Ovary (tissue), 9 donors: ENCODE data around the gene CTNND2. TPM values are rescaled to one million over a fixed set of nuclear protein-coding genes. Genes with fewer than 3 reads are reported as not detected.
"Not testable (repeated sequence)": the region's sequence is repeated elsewhere in the genome, so short reads cannot be mapped to it uniquely, and the experiment has no call there.

Experiments used
- DNase-seq, 5 donors: peaks; one replicate each; pipeline ENCODE4 v3.0.0-alpha.2; 2019 to 2020
- H3K27ac ChIP-seq, 2 donors: fragments of 200-600 bp; one replicate each; pipeline versions ENCODE4 v1.5.1 to v1.8.0; 2019 to 2022
- H3K27me3 ChIP-seq: fragments of 200-600 bp; one replicate; pipeline ENCODE4 v1.8.0; 2022
- H3K36me3 ChIP-seq: fragments of 200-600 bp; sonication (generic); one replicate; pipeline ENCODE4 v1.5.1; 2019
- H3K4me1 ChIP-seq: one replicate; pipeline ENCODE4 v1.8.1; 2013; ENCODE audit warnings: mild to moderate bottlenecking, moderate library complexity; ENCODE audit not compliant: insufficient read depth
- H3K4me3 ChIP-seq: fragments of 200-600 bp; sonication (generic); one replicate; pipeline ENCODE4 v1.5.1; 2017
- H3K9me3 ChIP-seq, 2 donors: fragments of 200-600 bp in 1 of 2; sonication (generic) in 1 of 2; one replicate each; pipeline versions ENCODE4 v1.5.1 to v1.8.1; 2013 to 2019; ENCODE audit warnings: mild to moderate bottlenecking in 1 of 2, moderate library complexity in 1 of 2
- EP300 ChIP-seq: sonication (generic); formaldehyde crosslinking; IDR thresholded peaks from one replicate; pipeline ENCODE4 v1.6.1; 2017; ENCODE audit warnings: antibody characterized with exemption
- POLR2A ChIP-seq: fragments of 450-650 bp; IDR thresholded peaks from one replicate; pipeline ENCODE4 v1.6.1; 2017; ENCODE audit warnings: antibody characterized with exemption, mild to moderate bottlenecking, moderate library complexity
- WGBS, 3 donors: extraction: QIAGEN DNeasy Blood & Tissue Kit in 1 of 3; methylation state at CpG; one replicate each; pipeline versions ENCODE4 v1.1.5 to v1.1.7; 2013 to 2017; 5-methylcytosine and 5-hydroxymethylcytosine counted together
- intact Hi-C, 4 donors: fragments of 100-400 bp; cut with DNase I; formaldehyde crosslinking; loops; one replicate each; pipeline versions ENCODE4 v1.11.0 to v1.15.1; 2022 to 2023
- polyA plus RNA-seq, 2 donors: library from polyadenylated mRNA; stranded (reverse); fragments of 200-250 nt in 1 of 2; fragments of 350-450 nt in 1 of 2; fragmentation: Illumina TruSeq in 1 of 2; extraction: RNeasy Lipid Tissue Mini Kit (QIAGEN cat#74804) in 1 of 2; gene quantifications; one replicate each; pipeline ENCODE4 v1.2.3, GENCODE V29; 2013 to 2014
- total RNA-seq, 7 donors: library from RNA; depleted of rRNA in 2 of 7; stranded (reverse); fragments of >200 nt in 2 of 7; fragmentation: NEBNext Ultra II Directional in 3 of 7; extraction: Animal tissue kit (Norgen Biotek cat#: 25700) in 3 of 7; gene quantifications; one replicate each; pipeline versions ENCODE4 v1.1.0 to v1.2.4, GENCODE V29; 2016 to 2023
- TF ChIP-seq, protein P1 (sequence below), 3 donors: fragments of 450-650 bp in 2 of 3; fragments of 200-600 bp in 1 of 3; IDR thresholded peaks; one replicate each; pipeline versions ENCODE4 v1.5.1 to v1.8.0; 2016 to 2022; ENCODE audit warnings: antibody characterized with exemption in 3 of 3, mild to moderate bottlenecking in 1 of 3
- donor health status: DM: no; HTN: no; CAD: no; lungs with moderate emphysema.
- donor health status: DM: no; HTN: no; CAD: no.
- donor health status: Bipolar disorder and iron deficiency.
- donor health status: DM: yes; HTN: yes; CAD: no.
- donor health status: DM: no; HTN: no; CAD: no.
- donor health status: DM: yes; HTN: yes; CAD: no.

The CTNND2 gene
- total and polyA plus RNA-seq, 9 donors, result 0.52 to 13.2 (median 2.3) TPM

DNA sequence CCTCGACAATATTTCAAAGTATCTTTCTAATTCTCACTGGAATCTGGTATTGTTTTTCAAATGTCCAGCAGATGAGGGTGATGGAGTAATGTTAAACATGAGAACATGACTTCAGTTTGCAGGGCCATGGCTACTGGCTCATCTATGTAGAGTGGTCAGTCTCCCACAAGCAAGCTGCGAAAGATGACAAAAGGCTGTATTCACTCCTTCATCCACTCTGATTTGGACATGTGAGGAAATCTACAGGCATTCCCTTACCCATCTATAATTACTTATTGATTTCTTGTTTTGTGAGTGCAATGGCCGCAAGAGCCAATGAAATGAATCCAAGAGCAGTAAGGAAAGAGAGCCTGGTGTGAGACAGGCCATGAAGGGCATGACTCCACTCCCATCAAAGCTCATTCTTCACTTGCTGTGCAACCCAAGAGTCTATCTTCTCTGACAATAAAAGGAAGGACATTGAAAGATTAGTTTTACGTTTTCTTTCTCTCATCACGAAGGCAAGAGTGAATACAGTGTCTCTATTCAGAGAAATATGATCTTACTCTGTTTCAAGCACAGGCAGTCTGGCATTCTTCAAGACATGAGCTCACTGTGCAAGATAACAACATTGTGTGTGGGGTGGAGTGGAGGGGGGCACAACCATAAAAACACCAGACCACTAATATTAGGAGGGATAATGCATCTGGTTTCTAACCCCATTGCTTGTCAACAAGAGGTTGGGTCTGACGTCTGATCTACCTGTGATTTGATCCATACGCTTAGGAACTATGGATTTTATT is 893.6 kb downstream of the CTNND2 start:
- no peaks in the 10 kb centered on the region for H3K9me3 ChIP-seq
- no peaks in the 10 kb centered on the region for H3K36me3 ChIP-seq
- H3K27ac ChIP-seq, result no peak overlapping the region
- 66 to 73% (median 69%) methylated on average over 7 of the region's 7 CpGs for WGBS, 3 donors
- TF ChIP-seq EP300 (no peak), POLR2A (no peak)
- TF ChIP-seq, protein P1, sequence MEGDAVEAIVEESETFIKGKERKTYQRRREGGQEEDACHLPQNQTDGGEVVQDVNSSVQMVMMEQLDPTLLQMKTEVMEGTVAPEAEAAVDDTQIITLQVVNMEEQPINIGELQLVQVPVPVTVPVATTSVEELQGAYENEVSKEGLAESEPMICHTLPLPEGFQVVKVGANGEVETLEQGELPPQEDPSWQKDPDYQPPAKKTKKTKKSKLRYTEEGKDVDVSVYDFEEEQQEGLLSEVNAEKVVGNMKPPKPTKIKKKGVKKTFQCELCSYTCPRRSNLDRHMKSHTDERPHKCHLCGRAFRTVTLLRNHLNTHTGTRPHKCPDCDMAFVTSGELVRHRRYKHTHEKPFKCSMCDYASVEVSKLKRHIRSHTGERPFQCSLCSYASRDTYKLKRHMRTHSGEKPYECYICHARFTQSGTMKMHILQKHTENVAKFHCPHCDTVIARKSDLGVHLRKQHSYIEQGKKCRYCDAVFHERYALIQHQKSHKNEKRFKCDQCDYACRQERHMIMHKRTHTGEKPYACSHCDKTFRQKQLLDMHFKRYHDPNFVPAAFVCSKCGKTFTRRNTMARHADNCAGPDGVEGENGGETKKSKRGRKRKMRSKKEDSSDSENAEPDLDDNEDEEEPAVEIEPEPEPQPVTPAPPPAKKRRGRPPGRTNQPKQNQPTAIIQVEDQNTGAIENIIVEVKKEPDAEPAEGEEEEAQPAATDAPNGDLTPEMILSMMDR (IDR thresholded peaks at IDR 0.05), result no peak
- DNase-seq, result no peak
- no peak overlapping the region for H3K4me3 ChIP-seq
- H3K27me3 ChIP-seq, result no peaks in the 10 kb centered on the region
- intact Hi-C loops, result no loop called here
- H3K4me1 ChIP-seq, result no peaks in the 10 kb centered on the region

DNA sequence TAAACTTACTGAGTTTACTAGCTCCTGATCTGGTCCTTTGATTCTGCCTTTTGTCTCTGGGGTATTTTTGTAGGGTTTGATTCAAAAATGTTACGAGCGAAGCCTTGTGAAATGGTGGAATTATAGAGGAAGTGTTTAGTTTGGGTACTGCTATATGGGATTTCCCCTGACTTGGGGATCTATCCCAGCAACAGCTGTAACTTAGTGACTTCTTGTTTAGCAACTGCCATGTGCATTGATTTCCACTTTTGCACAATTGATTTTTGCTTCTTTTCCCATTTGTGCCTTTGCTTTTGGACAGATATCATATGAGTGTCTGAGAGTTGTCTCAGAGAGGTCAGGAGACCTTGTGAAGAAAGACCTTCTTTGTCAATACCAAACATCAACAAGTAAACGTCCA is 894.7 kb downstream of the CTNND2 start:
- no peak for DNase-seq
- H3K4me1 ChIP-seq, result no peaks in the 10 kb centered on the region
- intact Hi-C loops, result no loop called here
- no peaks in the 10 kb centered on the region for H3K27me3 ChIP-seq
- H3K4me3 ChIP-seq, result no peak overlapping the region
- H3K9me3 ChIP-seq, result no peaks in the 10 kb centered on the region
- TF ChIP-seq, protein P1 (IDR thresholded peaks at IDR 0.05), result no peak
- TF ChIP-seq EP300 (no peak), POLR2A (no peak)
- H3K27ac ChIP-seq, result no peak overlapping the region
- WGBS, 3 donors, result 77 to 84% (median 83%) methylated on average over 3 of the region's 3 CpGs
- H3K36me3 ChIP-seq, result no peaks in the 10 kb centered on the region

DNA sequence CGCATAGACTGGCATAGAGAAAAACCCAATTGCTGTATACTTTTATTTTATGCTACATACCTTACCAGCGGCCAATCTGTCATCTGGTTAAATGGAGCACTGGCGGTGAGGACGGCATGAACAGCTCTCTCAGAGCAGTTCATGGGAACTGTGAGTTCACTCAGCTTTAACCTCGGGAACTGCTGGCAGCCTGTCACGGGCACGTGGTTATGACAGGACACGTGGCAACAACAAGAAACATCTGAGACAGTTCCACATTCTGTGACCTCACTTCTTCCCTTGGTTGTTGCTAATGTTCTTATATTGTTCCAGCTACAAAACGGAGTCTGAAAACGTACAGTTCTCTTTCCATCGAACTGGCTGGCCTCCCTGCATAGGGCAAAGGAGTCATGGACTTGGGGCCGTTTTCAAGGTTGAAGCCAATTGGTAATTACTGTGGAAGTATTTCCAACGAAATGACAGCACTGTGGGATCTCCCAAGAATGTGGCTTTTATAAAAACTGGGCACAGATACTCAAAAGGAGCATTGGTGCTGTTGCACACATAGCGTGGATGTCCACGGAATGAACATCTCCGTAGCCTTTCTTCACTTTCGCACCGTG is 896.9 kb downstream of the CTNND2 start:
- Histone ChIP-seq H3K36me3 (no peaks in the 10 kb centered on the region), H3K4me1 (no peaks in the 10 kb centered on the region), H3K27me3 (no peaks in the 10 kb centered on the region), H3K27ac (no peak overlapping the region), H3K9me3 (no peaks in the 10 kb centered on the region), H3K4me3 (no peak overlapping the region)
- intact Hi-C loops, result no loop called here
- WGBS, 3 donors, result 77 to 81% (median 77%) methylated on average over 18 of the region's 18 CpGs
- TF ChIP-seq, protein P1 (IDR thresholded peaks at IDR 0.05), result no peak
- no peak for TF ChIP-seq EP300
- TF ChIP-seq POLR2A, result no peak
- no peak for DNase-seq

DNA sequence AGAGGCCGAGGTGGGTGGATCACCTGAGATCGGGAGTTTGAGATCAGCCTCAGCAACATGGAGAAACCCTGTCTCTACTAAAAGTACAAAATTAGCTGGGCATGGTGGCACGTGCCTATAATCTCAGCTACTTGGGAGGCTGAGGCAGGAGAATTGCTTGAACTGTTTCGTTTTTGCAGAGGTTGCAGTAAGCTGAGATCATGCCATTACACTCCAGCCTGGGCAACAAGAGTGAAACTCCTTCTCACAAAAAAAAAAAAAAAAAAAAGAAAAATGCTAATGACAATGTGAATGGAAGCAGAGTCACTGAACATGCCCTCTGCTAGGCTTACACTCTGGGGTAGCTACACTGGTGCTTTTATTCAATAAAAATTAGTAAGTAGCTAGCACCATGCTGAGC is 899.7 kb downstream of the CTNND2 start:
- intact Hi-C loops, H3K4me1 ChIP-seq, H3K4me3 ChIP-seq, H3K27me3 ChIP-seq, H3K9me3 ChIP-seq, H3K36me3 ChIP-seq, H3K27ac ChIP-seq, DNase-seq: not testable (repeated sequence)
- 79 to 84% (median 80%) methylated on average over 4 of the region's 4 CpGs for WGBS, 3 donors
